GM18508 (cell line): ENCODE data around the gene CDK11B.
A peak's percentile ranks its signal among the peaks of the same experiment; 100 is the strongest.
"Not testable (repeated sequence)": the region's sequence is repeated elsewhere in the genome, so short reads cannot be mapped to it uniquely, and the experiment has no call there.

ENCODE experiments used
- ATAC-seq: cut with Tn5 transposase; IDR thresholded peaks from one replicate; pipeline ENCODE4 v1.9.1; 2021; ENCODE audit warnings: moderate number of reproducible peaks; ENCODE audit not compliant: insufficient read depth, unreplicated experiment

Gene CDK11B

DNA sequence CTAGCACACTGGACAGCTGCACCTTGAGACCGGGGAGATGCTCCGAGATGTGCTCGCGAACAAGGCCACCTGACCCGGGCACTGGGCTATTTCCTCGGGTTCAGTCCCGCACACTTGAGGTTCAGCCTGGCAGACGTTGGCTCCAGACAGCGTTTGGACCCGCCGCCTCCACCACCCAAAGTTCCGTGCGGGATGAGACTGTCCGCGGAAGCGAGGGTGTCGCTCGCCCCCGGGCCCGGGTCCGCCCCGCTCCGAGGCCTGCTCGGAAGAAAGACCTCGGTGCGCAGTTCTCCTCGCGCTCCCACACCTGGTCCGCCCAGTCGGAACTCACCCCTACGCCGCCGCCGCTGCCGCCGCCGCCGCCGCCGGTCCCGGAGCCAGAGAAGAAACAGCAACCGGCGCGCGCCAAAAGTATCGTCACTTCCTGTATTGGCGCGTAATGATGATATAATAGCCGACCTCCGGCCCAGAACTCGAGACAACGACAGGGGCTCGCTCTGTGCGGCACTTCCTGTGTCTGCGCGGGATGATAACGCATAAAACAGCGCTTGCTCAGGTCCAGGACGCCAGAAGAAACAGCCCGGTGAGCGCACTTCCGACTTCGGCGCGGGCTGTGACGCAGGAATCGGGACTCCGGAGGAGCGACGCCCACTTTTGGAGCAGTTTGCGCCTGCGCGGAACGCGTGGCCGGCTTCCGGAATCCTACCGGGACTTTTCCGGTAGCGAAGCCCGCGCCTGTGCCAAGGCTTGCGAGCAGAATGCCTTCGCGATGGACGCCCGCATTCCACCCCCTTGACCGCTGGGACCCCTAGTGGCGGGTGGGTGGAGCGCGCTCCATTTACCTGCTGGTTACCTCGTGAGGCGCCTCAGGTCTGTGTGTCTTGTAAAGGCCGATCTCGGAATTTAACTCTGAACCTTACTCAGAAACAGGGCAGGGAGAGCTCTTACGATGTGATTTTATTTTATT lies at the start of gene CDK11B:
TSS of gene CDK11B (minus strand) at position 422 of the 967 bp plus-strand sequence. CDS start 1,519 bp downstream, outside the sequence.
- peak; percentile 64 for ATAC-seq

DNA sequence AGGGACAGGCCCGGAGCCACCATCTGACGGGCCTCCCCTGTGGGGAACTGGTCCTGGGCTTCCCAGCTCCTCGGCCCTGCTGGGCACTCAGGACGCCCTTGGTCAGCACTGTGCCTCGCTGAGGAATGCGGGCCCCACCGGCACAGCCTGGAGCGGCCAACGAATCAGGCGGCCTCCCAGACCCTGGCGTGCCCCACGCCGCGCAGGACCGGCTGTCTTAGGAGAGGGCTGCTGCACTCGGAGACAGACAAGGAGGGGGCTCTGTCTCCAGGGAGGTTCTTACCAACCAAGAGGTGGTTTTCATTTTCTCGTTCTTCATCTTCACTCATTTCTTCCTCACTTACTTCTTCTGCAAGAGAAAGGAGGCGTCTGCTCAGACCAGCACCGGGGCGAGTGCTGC lies 49.1 kb upstream of the CDK11B start:
- ATAC-seq: not testable (repeated sequence)

- not testable (repeated sequence) for ATAC-seq
Measured at GRCh38 chr1:1707241-1707640, 48.4 kb upstream of the CDK11B start.

DNA sequence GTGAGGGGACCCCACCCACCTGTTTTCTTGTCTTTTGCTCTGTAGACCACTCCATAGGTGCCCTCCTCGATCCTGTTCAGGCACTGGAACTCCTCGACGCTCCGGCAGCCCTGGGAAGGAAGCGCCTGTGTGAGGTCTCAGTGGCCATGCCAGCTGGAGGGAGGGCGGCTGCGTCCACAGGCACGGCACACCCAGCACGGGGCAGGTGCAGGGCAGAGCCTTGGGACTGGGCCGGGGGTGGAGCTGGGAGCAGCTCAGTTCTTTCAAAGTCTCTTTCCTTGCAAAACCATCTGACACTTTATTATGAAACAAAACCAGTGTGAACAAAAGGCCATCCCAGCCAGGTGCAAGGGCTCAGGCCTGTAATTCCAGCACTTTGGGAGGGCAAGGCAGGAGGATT lies 46.8 kb upstream of the CDK11B start:
- ATAC-seq: not testable (repeated sequence)

GRCh38 chr1:1704284-1704957 lies 45.6 kb upstream of the CDK11B start:
- not testable (repeated sequence) for ATAC-seq

DNA sequence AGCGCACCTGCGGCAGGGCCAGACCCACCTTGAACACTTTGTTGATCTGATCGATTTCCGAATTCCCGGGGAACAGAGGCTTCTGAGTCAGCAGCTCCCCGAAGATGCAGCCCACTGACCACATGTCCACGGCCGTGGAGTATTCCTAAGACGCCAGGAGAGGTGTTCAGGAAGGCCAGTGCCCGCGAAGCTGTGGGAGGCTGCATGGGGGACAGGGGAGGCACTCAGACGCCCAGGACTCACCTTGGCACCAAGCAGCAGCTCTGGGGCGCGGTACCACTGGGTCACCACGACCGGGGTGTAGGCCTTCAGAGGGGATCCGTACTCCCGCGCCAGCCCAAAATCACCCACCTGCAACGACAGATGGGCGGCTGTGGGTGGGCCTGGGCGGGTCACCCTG lies 45.0 kb upstream of the CDK11B start:
- no peak for ATAC-seq

- ATAC-seq: not testable (repeated sequence)
Measured at GRCh38 chr1:1702506-1702905, 43.7 kb upstream of the CDK11B start.

GRCh38 chr1:1700557-1700956 lies 41.8 kb upstream of the CDK11B start:
- not testable (repeated sequence) for ATAC-seq

- ATAC-seq: not testable (repeated sequence)
Measured at GRCh38 chr1:1700067-1700466, 41.3 kb upstream of the CDK11B start.

DNA sequence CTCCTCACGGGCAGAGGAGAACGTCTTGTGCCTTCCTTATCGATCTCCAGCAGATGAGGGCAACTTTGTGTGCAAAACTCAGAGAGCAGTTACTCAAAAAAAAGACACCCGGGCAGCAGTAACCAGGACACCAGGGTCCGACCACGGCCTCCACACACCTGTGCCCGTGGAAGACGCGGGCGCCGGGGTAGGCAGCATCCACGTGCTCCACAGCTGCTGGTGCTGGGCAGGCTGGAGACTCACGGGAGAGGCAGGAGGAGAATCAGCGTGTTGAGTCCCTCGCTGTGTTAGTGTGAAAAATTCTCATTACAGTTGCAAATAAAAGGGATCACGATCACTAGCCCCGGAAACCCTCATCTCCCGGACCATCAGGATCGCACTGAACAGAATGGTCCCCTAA lies 40.3 kb upstream of the CDK11B start:
- not testable (repeated sequence) for ATAC-seq

DNA sequence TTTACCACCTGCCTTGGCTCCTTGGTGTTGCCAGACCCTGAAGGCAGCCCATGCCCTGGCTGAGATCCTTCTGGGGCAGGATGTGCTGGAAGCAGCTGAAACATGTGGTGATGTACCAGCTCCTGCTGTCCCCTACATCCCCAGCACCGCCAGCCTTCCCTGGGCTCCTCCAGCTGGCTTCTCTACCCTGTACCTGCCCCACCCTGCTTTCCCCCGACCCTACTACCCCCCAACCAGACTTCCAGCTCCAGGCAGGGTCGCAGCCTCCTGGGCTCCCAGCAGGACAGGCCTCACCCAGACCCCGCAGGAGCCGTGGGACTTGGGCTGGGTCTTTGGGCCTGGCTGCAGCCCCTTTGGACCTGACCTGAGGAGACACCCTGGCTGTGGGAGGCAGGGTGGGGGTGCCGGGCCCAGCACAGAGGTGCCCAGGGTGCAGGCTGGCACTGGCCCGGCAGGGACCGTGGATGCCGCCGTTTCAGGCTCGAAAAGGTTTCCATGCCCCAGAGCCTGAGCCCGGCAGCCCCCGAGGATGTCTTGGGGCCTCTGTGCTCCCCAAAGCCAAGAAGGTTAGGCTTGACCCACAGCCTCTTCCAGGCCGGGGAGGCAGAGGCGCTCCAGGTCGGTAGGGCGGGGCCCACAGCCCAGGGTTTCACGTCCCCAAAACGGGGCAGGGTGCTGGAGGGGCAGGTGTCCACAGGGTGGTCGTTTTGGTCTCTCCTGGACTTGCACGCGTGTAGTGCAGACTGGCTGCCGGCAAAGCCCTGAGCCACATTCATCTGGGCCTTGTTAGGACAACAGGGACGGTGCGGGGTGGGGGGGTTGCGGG lies 38.8 kb upstream of the CDK11B start:
- ATAC-seq: not testable (repeated sequence)

GRCh38 chr1:1696431-1697357 lies 37.9 kb upstream of the CDK11B start:
- ATAC-seq: not testable (repeated sequence)

DNA sequence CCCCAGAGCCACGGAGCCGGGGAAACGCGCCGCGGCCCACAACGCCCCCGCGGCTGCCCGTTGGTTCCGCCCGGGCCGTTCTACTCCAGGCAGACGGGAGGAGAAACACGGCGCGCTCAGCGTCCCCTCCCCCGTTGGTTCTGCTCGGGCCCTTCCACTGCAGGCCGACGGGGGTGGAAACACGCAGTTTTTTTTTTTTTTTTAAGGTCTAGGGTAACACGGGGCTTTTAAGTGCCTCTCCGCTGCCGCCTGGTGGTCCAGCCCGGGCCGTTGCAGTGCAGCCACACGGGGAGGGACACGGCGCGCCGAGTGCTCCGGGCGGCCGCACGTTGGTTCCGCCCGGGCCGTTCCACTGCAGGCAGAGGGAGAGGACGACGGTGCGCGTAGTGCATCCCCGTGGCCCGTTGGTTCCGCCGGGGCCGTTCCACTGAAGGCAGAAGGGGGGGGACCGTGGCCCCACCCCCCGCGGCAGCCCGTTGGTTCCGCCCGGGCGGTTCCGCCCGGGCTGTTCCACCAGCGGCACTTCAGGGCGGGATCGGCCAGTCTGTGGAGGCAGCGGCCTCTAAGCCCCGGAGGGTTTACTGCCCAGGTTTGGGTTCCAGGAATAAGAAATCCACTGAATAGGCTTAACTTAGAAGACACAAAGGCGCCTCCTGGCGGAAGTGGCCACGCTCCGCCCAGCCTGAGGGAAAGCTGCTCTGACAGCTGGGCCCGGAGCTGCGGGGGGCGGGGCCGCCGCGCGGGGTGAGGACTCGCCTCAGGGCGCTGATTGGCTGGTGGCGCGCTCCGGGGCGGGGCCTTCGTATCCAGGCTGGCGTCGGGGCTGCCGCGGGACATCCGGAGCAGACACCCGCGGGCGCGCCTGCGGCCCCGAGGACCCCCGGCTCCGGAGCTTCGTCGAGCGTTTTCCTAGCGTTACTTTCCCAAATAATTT lies 34.2 kb upstream of the CDK11B start, which contains the start of gene SLC35E2B:
TSS of gene SLC35E2B (minus strand) at position 82 of the 934 bp plus-strand sequence. CDS start 16,096 bp downstream, outside the sequence.
- ATAC-seq: peak; percentile 63

GRCh38 chr1:1692324-1692713 lies 33.5 kb upstream of the CDK11B start:
- not testable (repeated sequence) for ATAC-seq

- ATAC-seq: not testable (repeated sequence)
Measured at GRCh38 chr1:1691443-1691842, 32.6 kb upstream of the CDK11B start.

DNA sequence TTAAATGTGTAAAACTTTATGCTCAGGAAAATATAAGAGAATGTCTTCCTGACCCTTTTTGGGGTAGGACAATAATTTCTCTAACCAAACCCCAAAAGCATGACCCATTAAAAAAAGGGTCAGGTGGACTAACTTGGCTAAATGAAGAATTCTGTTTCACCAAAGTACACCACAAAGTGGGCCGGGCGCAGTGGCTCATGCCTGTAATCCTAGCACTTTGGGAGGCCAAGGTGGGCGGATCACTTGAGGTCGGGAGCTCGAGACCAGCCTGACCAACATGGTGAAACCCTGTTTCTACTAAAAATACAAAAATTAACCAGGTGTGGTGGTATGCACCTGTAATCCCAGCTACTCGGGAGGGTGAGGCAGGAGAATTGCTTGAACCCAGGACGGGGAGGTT lies 30.7 kb upstream of the CDK11B start:
- ATAC-seq: not testable (repeated sequence)

- no peak for ATAC-seq
Measured at GRCh38 chr1:1687846-1688245, 29.0 kb upstream of the CDK11B start.

- ATAC-seq: no peak
Measured at GRCh38 chr1:1684031-1684681, 25.4 kb upstream of the CDK11B start.
